Raji (cell line): ENCODE data around the gene TRIP10.

Experiments used
- POLR2A ChIP-seq: IDR thresholded peaks from 2 replicates; pipeline ENCODE4 v1.6.1; 2011; ENCODE audit warnings: low read depth, low read length, control low read depth; ENCODE audit not compliant: insufficient read depth

TRIP10 gene

GRCh38 chr19:6761053-6761676 lies 21.7 kb downstream of the TRIP10 start:
- TF ChIP-seq POLR2A = no peak

GRCh38 chr19:6765738-6766356 lies 26.4 kb downstream of the TRIP10 start:
- TF ChIP-seq POLR2A = no peak

DNA sequence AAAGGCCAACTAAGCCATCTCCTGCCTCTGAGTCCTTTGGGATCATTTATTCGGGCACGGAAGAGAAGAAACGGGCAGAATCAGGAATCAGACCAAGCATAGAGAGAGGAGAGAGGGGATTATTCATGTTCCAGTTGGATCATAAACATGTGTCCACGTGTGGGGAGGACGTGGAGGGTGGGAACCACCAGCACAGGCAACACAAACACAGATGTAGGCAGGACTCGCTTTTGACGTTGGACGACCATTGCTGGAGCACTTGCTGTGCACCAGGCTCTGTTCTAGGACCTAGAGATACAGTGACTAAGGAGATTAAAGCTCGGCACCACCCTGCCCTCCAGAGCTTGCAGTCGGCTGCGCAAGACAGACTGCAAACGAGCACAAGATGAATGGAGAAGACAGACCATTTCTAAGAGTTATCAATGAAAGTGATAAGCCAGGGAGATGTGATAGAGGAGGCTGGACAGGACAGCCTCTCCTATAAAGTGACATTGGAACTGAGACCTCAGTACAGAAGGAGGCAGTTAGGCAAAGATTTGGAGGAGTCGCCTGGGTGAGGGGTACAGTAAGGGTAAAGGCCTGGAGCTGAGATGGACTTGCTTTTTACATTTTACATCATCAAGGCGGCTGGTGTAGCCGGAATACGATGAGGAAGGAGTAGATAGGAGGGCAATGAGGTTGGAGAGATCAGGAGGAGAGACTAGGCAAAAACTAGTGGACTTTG lies 27.0 kb downstream of the TRIP10 start:
- TF ChIP-seq POLR2A = no peak

DNA sequence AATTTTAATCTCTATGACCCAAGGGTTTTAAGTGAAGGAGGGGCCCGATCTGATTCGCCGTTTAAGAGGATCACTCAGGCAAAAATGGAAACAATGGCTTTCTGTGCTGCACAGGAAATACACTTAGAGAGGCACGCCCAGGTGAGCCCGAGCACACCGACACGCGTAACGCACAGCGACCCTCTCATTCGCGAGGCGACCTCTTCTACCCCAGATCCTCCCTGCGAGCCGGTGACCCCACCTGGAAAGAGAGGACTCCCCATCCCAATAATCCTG lies 27.5 kb downstream of the TRIP10 start:
- no peak for TF ChIP-seq POLR2A

DNA sequence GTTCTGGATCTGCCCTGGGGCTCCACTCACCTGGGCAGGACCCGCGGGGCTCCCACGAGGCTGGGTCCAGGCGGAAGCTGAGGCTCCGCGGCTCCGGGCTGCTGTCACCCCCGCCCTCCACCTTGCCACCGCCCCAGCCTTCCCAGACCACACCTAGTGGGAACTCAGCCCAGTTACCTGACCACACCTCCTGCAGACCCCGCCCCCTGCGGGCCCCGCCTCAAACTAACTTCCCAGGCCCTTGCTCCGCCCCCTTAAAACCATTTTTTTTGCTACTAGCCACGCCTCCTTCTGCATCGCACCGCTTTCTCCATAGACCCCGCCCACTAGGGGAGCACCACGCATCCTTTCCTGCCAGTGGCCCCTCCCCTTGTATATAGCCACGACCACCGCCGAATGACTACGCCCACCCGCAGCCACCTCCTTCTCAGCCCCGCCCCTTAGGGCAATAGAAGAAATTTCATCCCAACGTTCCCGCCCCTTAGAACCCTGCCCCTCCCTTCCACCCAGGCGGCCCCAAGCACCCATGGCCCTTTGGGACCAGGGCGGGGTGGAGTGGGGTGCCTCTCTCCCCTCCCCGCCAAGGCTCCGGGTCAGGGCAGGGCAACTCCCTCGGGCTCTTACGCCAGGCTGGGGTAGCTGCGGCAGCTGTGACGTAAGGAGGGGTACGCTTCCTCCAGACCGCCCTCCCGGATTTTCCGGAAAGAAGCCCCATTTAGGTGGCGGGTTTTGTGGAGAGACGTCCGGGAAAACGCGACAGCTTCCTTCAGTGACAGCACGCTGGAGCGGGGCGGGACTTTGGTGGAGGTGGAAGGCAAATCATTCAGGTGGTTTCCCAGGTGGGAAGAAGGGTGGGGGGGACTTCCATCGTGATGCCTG lies 28.1 kb downstream of the TRIP10 start, which contains the start of gene SH2D3A:
Gene SH2D3A (minus strand): TSS at position 79 of the 879 bp plus-strand sequence. CDS start 3,687 bp downstream, outside the sequence.
- TF ChIP-seq POLR2A = peak; percentile 75

DNA sequence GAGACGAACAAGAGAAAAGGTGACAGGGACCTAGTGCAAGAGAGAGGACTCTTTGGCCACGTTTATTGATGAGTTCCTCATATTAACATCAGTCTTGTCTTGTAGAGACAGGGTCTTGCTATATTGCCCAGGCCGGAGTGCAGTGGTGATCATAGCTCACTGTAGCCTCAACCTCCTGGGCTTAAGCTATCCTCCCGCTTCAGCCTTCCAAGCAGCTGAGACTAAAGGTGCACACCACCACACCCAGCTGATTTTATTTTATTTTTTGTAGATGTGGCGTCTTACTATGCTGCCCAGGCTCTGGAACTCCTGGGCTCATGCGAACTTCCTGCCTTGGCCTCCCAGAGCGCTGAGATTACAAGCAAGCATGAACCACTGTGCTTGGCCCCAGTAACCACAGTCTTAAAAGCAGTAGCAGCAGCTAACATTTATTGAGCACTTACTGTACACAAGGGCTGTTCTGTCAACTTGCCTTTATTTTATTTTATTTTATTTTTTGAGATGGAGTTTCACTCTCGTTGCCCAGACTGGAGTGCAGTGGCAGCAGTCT lies 28.8 kb downstream of the TRIP10 start:
- TF ChIP-seq POLR2A = no peak

DNA sequence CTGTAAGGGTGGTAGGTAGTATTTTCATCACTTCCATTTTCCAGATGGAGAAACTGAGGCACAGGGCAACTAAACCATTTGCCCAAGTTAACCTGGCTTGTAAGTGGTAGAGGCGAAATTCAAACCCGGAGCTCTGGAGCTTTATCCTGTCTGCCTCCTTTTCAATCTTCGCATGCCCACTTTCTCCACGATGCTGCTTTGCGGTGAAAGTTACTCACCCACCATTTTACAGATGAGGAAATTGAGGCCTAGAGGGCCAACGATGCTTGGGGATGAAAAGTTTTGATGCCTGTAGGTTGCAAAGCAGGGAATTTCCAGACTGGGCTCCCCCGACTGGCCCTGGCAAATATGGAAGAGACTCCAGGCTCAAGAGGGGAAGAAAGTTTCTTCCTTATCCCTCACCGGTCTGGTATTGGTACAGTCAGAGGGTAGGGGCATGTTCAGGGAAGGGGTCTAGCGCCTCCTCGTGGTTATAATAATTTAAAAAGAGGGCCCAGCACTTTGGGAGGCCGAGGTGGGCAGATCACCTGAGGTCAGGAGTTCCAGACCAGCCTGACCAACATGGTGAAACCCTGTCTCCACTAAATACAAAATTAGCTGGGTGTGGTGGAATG lies 29.6 kb downstream of the TRIP10 start:
- TF ChIP-seq POLR2A = no peak

DNA sequence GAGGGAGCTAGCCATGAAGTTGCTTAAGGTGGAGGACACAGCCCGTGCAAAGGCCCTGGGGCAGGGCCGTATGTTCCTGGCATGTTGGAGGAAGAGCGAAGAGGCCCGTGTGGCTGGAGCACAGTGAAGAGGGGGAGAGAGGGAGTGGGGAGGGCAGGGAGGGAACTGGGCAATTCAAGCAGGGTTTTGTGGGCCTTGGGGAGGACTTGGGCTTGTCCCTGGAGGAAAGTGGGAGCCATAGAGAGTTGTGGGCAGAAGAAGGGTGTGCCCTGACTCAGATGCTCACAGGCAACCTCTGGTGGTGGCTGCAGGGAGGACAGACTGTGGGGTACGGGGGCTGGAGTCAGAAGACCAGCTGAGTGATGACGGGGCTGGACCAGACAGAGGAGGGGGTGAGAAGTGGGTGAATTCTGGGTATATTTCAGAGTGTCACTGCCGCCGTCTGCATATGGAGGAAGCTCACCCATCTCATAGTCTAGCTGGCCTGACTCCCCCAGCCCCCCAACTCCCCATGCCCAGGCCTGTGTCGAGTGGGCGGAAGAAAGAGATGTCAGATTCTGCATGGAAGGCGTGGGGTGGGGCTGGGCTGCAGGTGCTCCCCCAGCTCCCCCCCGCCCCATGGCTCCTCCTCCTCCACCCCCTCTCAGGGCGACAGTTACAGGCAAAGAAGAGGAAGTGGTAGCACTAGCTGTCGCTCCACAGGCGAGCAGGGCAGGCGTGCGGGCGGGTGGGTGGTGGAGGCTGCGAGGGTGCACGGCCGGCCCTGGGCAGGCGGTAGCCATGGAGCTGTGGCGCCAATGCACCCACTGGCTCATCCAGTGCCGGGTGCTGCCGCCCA lies 32.8 kb downstream of the TRIP10 start, which contains the start of gene VAV1:
Gene VAV1 (plus strand): TSS at position 681 of the 838 bp plus-strand sequence. CDS start 100 bp downstream, at position 781.
- TF ChIP-seq POLR2A = peak; percentile 89

DNA sequence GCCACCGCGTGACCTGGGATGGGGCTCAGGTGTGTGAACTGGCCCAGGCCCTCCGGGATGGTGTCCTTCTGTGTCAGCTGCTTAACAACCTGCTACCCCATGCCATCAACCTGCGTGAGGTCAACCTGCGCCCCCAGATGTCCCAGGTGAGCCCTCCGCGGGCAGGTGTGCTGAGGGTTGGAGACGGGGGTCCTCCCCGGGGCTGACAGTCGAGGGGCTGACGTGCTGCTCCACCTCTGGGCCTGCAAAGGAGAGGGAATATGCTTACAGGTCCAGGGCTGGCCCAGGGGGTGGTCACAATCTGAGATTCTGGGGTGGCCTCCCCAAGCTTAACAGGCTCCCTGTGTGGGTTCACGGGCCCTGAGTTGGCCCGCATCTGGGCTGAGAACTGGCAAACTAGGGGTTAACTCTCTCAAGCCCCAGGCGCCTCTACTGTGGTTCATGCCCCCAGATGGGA lies 33.4 kb downstream of the TRIP10 start:
- no peak for TF ChIP-seq POLR2A

DNA sequence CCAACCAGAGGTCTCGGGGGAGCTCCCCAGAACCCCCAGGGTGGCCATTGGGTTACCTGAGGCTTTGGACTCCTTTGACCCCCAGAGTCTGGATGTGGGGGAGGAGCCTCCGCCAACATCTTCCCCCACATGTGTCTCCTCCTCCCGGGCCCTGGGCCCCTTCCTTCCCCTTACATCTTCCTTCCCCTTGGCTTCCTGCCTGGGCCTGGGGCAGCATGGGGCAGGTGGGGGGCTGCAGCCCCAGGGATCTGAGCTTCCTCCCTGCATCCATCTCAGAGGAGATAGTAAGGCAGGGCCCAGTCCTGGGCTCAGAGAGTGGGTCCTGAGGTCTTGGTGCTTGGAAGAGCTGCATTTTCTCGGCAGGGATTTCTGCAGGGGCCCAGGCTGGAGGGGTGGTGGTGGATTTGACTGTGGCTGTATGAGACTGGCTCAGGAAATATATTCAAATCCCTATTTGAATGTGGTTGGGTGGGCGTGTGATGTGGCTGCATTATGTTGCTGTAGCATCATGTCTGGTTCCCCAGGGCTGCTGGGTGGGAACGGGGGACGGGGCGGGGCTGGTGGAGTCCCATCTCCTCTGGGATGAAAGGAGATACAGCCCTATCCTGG lies 33.9 kb downstream of the TRIP10 start:
- peak; percentile 79 for TF ChIP-seq POLR2A

- no peak for TF ChIP-seq POLR2A
Measured at GRCh38 chr19:6774821-6775707, 35.6 kb downstream of the TRIP10 start.

DNA sequence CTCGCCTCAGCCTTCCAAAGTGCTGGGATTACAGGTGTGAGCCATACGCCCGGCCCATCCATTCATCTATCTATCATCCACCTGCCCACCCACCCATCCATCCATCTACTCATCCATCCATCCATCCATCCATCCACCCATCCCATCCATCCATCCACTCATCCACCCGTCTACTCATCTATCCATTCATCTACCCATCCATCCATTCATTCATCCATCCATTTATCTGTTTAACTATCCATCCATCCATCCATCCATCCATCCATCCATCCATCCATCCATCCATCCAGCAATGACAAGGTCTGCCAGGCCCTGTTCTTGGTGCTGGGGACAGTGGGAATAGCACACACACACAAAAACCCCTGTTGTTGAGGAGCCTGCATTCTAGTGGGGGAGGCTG lies 37.5 kb downstream of the TRIP10 start:
- no peak for TF ChIP-seq POLR2A
